ENCODE results near the gene POLR2L. TPM values are rescaled to one million over a fixed set of nuclear protein-coding genes. Genes with fewer than 3 reads are reported as not detected.

The POLR2L gene
- total RNA-seq, 1 donor from 2014 or later: 142 TPM

DNA sequence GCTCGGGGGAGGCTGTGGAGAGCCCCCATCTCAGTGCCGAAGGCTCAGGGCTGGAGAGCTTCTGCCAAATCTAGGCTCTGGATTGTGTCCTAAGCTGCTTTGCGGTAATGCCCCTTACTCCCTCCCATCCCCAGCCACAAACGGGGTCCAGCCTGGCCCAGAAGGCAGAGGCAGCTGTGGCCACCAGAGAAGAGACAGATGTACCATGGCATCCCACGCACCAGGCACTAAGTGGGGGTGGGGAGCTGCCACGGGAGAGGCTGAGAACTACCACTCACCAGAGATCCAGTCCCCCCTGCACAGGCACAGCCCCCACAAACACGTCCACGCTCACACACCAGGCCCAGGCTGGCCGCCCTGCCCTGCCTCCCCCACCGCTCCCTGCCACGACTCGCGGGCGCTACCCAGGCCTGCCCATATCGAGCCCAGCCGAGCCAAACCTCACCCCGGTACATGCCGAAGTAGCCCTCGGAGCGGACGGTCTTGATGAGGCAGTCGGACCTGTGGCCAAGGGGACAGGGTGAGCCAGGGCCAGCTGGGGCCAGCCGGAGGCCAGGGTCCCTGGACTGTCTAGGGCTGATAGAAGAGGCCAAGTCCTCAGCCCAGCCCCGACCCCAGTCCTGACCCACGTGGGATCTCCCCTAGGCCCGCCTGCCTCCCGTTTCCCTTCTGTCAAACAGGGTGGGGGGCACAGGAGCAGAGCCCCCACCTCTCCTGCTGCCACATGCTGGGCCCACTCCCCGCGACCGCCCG is 48.1 kb downstream of the POLR2L start:
- H3K9me3 Mint-ChIP-seq (ENCODE audit: low read depth): no peaks in the 10 kb centered on the region
- H3K27me3 Mint-ChIP-seq (ENCODE audit: low read depth): no peaks in the 10 kb centered on the region
- TF ChIP-seq, protein P1, sequence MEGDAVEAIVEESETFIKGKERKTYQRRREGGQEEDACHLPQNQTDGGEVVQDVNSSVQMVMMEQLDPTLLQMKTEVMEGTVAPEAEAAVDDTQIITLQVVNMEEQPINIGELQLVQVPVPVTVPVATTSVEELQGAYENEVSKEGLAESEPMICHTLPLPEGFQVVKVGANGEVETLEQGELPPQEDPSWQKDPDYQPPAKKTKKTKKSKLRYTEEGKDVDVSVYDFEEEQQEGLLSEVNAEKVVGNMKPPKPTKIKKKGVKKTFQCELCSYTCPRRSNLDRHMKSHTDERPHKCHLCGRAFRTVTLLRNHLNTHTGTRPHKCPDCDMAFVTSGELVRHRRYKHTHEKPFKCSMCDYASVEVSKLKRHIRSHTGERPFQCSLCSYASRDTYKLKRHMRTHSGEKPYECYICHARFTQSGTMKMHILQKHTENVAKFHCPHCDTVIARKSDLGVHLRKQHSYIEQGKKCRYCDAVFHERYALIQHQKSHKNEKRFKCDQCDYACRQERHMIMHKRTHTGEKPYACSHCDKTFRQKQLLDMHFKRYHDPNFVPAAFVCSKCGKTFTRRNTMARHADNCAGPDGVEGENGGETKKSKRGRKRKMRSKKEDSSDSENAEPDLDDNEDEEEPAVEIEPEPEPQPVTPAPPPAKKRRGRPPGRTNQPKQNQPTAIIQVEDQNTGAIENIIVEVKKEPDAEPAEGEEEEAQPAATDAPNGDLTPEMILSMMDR (IDR thresholded peaks at IDR 0.05): no peak
- no peak overlapping the region for H3K4me3 Mint-ChIP-seq (ENCODE audit: unreplicated experiment)
- H3K36me3 Mint-ChIP-seq (ENCODE audit: low read depth): no peaks in the 10 kb centered on the region
- peaks cover 15% of the 10 kb centered on the region for H3K4me1 Mint-ChIP-seq (ENCODE audit: low read depth)
- DNase-seq (ENCODE audit: low spot score): no peak
- H3K27ac Mint-ChIP-seq (ENCODE audit: unreplicated experiment): no peak overlapping the region

DNA sequence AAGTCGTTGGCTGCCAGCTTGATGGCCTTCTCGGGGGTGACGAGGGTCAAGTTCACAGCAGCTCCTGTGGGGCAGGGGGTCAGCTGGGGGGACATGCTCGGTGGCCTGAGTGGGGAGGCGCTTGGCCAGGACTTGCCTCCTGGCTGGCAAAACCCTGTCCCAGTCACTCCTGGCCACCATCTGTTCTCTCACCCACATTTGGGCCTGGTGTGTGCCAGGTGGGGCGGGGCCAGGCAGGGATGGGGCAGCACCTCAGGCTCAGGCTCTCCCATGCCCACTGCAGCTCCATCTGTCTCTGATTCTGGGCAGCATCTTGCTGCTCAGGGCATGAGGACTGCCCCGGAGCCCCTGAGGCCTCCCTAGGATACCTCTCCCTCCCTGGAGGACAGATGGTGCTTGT is 48.8 kb downstream of the POLR2L start:
- Mint-ChIP-seq H3K4me3 (ENCODE audit: unreplicated experiment) (no peak overlapping the region), H3K4me1 (ENCODE audit: low read depth) (peaks cover 15% of the 10 kb centered on the region), H3K9me3 (ENCODE audit: low read depth) (no peaks in the 10 kb centered on the region), H3K36me3 (ENCODE audit: low read depth) (no peaks in the 10 kb centered on the region), H3K27ac (ENCODE audit: unreplicated experiment) (no peak overlapping the region), H3K27me3 (ENCODE audit: low read depth) (no peaks in the 10 kb centered on the region)
- DNase-seq (ENCODE audit: low spot score): no peak
- TF ChIP-seq, protein P1 (IDR thresholded peaks at IDR 0.05): no peak

DNA sequence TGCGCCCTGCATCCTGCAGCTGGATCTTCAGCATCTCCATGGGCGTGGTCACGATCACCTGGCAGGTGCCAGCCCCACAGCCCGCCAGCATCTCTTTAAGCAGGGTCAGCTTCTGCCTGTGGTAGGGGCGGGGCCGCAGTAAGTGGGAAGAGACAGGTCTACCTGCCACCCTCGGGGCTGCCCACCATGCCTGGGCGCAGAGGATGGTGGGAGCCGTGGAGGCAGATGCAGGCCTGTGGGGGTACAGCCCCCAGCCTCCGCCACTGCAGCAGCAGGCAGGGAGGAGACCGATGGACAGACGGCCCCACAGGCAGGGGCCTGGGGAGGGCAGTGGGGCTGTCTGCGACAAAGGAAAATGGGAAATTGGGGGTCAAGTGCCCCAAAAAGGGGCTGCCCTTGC is 49.5 kb downstream of the POLR2L start:
- no peak overlapping the region for H3K4me3 Mint-ChIP-seq (ENCODE audit: unreplicated experiment)
- H3K4me1 Mint-ChIP-seq (ENCODE audit: low read depth): peaks cover 15% of the 10 kb centered on the region
- H3K27ac Mint-ChIP-seq (ENCODE audit: unreplicated experiment): no peak overlapping the region
- no peak for DNase-seq (ENCODE audit: low spot score)
- TF ChIP-seq, protein P1 (IDR thresholded peaks at IDR 0.05): no peak
- H3K9me3 Mint-ChIP-seq (ENCODE audit: low read depth): no peaks in the 10 kb centered on the region
- no peaks in the 10 kb centered on the region for H3K36me3 Mint-ChIP-seq (ENCODE audit: low read depth)
- H3K27me3 Mint-ChIP-seq (ENCODE audit: low read depth): no peaks in the 10 kb centered on the region

DNA sequence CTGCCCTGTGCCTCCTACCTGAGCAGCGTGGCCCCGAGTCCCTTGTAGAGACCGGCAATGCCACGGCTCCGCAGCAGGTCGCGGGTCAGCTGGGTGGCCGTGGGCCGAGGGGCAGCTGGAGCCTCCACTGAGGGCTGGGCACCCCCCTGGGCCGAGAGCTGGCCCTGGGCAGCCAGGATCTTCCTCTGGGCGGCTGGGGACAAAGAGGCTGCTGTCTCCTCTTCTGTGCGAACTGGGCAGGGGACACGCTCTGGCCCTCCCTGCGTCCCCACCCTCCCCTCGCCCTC is 49.9 kb downstream of the POLR2L start:
- peaks cover 15% of the 10 kb centered on the region for H3K4me1 Mint-ChIP-seq (ENCODE audit: low read depth)
- H3K4me3 Mint-ChIP-seq (ENCODE audit: unreplicated experiment): no peak overlapping the region
- H3K27me3 Mint-ChIP-seq (ENCODE audit: low read depth): no peaks in the 10 kb centered on the region
- no peaks in the 10 kb centered on the region for H3K36me3 Mint-ChIP-seq (ENCODE audit: low read depth)
- H3K9me3 Mint-ChIP-seq (ENCODE audit: low read depth): no peaks in the 10 kb centered on the region
- H3K27ac Mint-ChIP-seq (ENCODE audit: unreplicated experiment): no peak overlapping the region
- DNase-seq (ENCODE audit: low spot score): no peak
- TF ChIP-seq, protein P1 (IDR thresholded peaks at IDR 0.05): no peak

DNA sequence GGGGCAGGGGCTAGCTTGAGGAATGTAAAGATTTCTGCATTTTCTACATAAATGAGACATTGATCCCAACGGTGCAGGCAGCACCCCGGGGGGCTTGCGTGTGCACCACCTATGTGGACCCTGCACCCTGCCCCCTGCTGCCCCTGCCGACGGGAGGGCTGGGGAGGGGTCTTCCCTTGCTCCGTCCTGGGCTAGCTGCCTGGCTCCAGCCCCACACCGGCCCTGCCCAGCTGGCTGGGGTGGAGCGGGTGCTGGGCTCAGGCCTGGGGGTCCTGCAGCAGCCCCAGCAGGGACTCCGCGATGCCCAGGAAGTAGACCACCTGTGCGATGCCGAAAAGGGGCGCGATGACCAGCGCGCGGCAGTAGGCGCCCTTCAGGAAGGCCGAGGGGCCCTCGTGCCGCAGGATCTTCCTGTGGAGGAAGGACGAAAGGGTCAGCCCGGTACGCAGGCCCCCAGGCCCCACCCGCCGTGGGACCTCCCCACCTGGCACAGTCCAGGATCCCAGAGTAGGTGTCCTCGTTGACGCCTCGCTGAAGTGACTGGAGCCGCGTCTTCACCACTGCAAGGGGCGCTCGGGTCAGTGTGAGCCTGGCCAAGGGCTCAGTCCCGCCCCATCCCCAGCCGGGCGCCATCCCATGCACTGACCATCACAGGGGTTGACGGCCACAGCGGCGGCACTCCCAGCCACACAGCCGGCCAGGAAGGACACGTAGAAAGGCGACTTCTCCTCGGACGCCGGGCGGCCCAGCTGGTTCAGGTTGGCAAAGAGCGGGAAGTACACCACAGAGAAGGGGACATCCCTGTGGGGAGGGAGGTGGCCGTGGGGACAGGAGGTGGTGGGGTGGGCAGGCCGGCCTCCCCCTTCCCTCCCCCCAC is 50.4 kb downstream of the POLR2L start:
- Mint-ChIP-seq H3K9me3 (ENCODE audit: low read depth) (no peaks in the 10 kb centered on the region), H3K36me3 (ENCODE audit: low read depth) (no peaks in the 10 kb centered on the region), H3K4me1 (ENCODE audit: low read depth) (peaks cover 12% of the 10 kb centered on the region), H3K4me3 (ENCODE audit: unreplicated experiment) (no peak overlapping the region), H3K27me3 (ENCODE audit: low read depth) (no peaks in the 10 kb centered on the region), H3K27ac (ENCODE audit: unreplicated experiment) (no peak overlapping the region)
- no peak for DNase-seq (ENCODE audit: low spot score)
- TF ChIP-seq, protein P1 (IDR thresholded peaks at IDR 0.05): no peak

Measured in chondrocyte (in vitro differentiated cells).